ENCODE measurements around the gene FOXD2.

FOXD2 gene

GRCh38 chr1:47420547-47420946 is 17.3 kb upstream of the FOXD2 start:
- no peak overlapping the region for H3K4me3 ChIP-seq (ENCODE audit: control insufficient read depth, low read depth, low read length)
- no peak for DNase-seq (ENCODE audit: low read depth)
- no peak for TF ChIP-seq CTCF (IDR thresholded peaks at IDR 0.05; ENCODE audit: control insufficient read depth, insufficient read depth, low read depth, low read length, missing control alignments)

- H3K4me3 ChIP-seq (ENCODE audit: control insufficient read depth, low read depth, low read length), result no peak overlapping the region
- no peak for TF ChIP-seq CTCF (IDR thresholded peaks at IDR 0.05; ENCODE audit: control insufficient read depth, insufficient read depth, low read depth, low read length, missing control alignments)
- no peak for DNase-seq (ENCODE audit: low read depth)
Measured at GRCh38 chr1:47423872-47424271, 14.0 kb upstream of the FOXD2 start.

- DNase-seq (ENCODE audit: low read depth), result no peak
- peak; percentile 91 for TF ChIP-seq CTCF (IDR thresholded peaks at IDR 0.05; ENCODE audit: control insufficient read depth, insufficient read depth, low read depth, low read length, missing control alignments)
- H3K4me3 ChIP-seq (ENCODE audit: control insufficient read depth, low read depth, low read length), result no peak overlapping the region
Measured at GRCh38 chr1:47424336-47424982, 13.4 kb upstream of the FOXD2 start.

GRCh38 chr1:47431534-47431933 is 6.3 kb upstream of the FOXD2 start:
- no peak for TF ChIP-seq CTCF (IDR thresholded peaks at IDR 0.05; ENCODE audit: control insufficient read depth, insufficient read depth, low read depth, low read length, missing control alignments)
- no peak overlapping the region for H3K4me3 ChIP-seq (ENCODE audit: control insufficient read depth, low read depth, low read length)
- DNase-seq (ENCODE audit: low read depth), result peak; percentile 59

GRCh38 chr1:47432071-47433036 is 5.5 kb upstream of the FOXD2 start:
- no peak for DNase-seq (ENCODE audit: low read depth)
- peak; percentile 84 for TF ChIP-seq CTCF (IDR thresholded peaks at IDR 0.05; ENCODE audit: control insufficient read depth, insufficient read depth, low read depth, low read length, missing control alignments)
- no peak overlapping the region for H3K4me3 ChIP-seq (ENCODE audit: control insufficient read depth, low read depth, low read length)

GRCh38 chr1:47433037-47433421 is 4.8 kb upstream of the FOXD2 start:
- H3K4me3 ChIP-seq (ENCODE audit: control insufficient read depth, low read depth, low read length), result no peak overlapping the region

More at GRCh38 chr1:47433037-47433421, 4.8 kb upstream of the FOXD2 start:
- DNase-seq (ENCODE audit: low read depth), result no peak
- no peak for TF ChIP-seq CTCF (IDR thresholded peaks at IDR 0.05; ENCODE audit: control insufficient read depth, insufficient read depth, low read depth, low read length, missing control alignments)
